K562 (cell line): ENCODE results near the gene PRPF6. TPM values are rescaled to one million over a fixed set of nuclear protein-coding genes. Genes with fewer than 3 reads are reported as not detected.

ENCODE experiments used
- ARNT ChIP-seq, 2 experiments: fragments of 450-650 bp; IDR thresholded peaks; 2 replicates each; pipeline ENCODE4 v1.6.1; 2016; ENCODE audit warnings: mild to moderate bottlenecking in 1 of 2
- polyA plus RNA-seq, 8 experiments: library from polyadenylated mRNA; depleted of rRNA in 4 of 8; stranded (reverse) in 5 of 8; unstranded in 3 of 8; fragments of >200 nt; fragmentation: Nextera tagmentation in 2 of 8; fragmentation: Illumina TruSeq in 1 of 8; extraction: Ambion mirVana in 2 of 8; extraction: Trizol in 1 of 8; gene quantifications; 2 replicates each; pipeline versions ENCODE4 v1.2.1 to v1.2.3, GENCODE V29; 2011 to 2014; ENCODE audit warnings: inconsistent platforms in 1 of 8, missing spikeins in 1 of 8
- total RNA-seq, 7 experiments: library from RNA; depleted of rRNA in 6 of 7; stranded (reverse); fragments of >200 nt in 6 of 7; fragmentation: Illumina TruSeq in 2 of 7; extraction: Trizol in 2 of 7; gene quantifications; 2 replicates each; pipeline versions ENCODE4 v1.2.1 to v1.2.3, GENCODE V29; 2011 to 2021; ENCODE audit warnings: low replicate concordance in 1 of 7
- TF ChIP-seq, protein P1 (sequence below), 2 experiments: fragments of 450-650 bp in 1 of 2; sonication (generic) in 1 of 2; formaldehyde crosslinking in 1 of 2; IDR thresholded peaks; 2 replicates each; pipeline versions ENCODE4 v1.7.1 to v1.9.0; 2016 to 2022; ENCODE audit warnings: inconsistent platforms in 1 of 2, mild to moderate bottlenecking in 1 of 2, missing genetic modification reagents in 1 of 2

Gene PRPF6
- total and polyA plus RNA-seq, 9 of the 15 experiments (the other 6 are each of a cell fraction or from before 2014, with no cell fraction given): 4.2 to 83.2 (median 59.9) TPM

DNA sequence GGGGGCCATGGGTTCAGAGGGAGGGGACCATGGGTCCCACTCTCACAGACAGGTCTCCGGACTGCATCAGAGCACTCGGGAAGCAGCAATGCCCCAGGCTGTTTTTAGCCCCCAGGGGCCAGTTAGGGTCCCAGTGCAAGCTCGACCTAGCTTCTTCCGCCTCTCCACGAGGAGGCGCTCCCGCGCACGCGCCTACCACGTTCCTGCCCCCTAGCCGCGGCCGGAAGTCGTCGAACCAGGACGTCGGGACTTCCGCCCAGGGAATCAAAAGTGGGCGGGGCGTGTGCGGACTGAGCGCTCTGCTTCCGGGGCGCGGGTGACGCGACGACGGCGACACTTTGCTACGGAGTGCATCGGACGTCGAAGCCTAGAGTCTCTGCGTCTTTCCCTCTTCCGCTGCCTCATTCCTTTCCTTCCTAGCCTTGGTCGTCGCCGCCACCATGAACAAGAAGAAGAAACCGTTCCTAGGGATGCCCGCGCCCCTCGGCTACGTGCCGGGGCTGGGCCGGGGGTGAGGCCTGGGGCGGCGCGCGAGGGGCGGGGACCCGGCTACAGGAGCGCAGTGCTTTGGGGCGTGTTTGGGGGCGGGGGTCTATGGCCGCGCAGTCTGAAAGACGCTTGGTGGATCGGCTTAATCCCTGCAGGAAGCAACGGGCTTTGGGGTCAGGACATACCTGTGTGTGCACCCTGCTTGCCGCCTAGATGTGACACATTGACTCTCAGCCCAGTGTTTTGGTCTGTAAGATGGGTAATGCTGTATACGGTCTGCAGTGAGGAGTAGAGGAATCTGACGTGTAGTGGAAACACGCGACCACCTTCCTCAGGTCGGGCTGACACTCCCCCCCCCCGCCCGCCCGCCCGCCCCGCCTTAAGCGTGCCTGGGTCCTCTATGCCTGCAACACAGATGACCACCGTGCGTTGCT lies at the start of gene PRPF6 (continued):
- TF ChIP-seq, protein P1, sequence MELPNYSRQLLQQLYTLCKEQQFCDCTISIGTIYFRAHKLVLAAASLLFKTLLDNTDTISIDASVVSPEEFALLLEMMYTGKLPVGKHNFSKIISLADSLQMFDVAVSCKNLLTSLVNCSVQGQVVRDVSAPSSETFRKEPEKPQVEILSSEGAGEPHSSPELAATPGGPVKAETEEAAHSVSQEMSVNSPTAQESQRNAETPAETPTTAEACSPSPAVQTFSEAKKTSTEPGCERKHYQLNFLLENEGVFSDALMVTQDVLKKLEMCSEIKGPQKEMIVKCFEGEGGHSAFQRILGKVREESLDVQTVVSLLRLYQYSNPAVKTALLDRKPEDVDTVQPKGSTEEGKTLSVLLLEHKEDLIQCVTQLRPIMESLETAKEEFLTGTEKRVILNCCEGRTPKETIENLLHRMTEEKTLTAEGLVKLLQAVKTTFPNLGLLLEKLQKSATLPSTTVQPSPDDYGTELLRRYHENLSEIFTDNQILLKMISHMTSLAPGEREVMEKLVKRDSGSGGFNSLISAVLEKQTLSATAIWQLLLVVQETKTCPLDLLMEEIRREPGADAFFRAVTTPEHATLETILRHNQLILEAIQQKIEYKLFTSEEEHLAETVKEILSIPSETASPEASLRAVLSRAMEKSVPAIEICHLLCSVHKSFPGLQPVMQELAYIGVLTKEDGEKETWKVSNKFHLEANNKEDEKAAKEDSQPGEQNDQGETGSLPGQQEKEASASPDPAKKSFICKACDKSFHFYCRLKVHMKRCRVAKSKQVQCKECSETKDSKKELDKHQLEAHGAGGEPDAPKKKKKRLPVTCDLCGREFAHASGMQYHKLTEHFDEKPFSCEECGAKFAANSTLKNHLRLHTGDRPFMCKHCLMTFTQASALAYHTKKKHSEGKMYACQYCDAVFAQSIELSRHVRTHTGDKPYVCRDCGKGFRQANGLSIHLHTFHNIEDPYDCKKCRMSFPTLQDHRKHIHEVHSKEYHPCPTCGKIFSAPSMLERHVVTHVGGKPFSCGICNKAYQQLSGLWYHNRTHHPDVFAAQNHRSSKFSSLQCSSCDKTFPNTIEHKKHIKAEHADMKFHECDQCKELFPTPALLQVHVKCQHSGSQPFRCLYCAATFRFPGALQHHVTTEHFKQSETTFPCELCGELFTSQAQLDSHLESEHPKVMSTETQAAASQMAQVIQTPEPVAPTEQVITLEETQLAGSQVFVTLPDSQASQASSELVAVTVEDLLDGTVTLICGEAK (IDR thresholded peaks at IDR 0.05): peak; percentile 99
- TF ChIP-seq, protein P1 (CRISPR knock-in tag; IDR thresholded peaks at IDR 0.05): no peak
- TF ChIP-seq ARNT (IDR thresholded peaks at IDR 0.05): 0 out of 4 replicates have a peak, but pooled peaks of 1 of the 2 experiments have one; percentile 31
